ENCODE measurements around the gene INPP5A.
"Not testable (repeated sequence)": the region's sequence is repeated elsewhere in the genome, so short reads cannot be mapped to it uniquely, and the experiment has no call there.

INPP5A gene

GRCh38 chr10:132546567-132547420 is 9.2 kb downstream of the INPP5A start:
- peaks cover 76% of the 10 kb centered on the region for H3K4me1 Mint-ChIP-seq
- no peaks in the 10 kb centered on the region for H3K27me3 Mint-ChIP-seq
- no peaks in the 10 kb centered on the region for H3K36me3 Mint-ChIP-seq
- H3K27ac Mint-ChIP-seq: no peak overlapping the region
- peak overlapping the region; percentile 55 for H3K4me3 Mint-ChIP-seq
- no peaks in the 10 kb centered on the region for H3K9me3 Mint-ChIP-seq

DNA sequence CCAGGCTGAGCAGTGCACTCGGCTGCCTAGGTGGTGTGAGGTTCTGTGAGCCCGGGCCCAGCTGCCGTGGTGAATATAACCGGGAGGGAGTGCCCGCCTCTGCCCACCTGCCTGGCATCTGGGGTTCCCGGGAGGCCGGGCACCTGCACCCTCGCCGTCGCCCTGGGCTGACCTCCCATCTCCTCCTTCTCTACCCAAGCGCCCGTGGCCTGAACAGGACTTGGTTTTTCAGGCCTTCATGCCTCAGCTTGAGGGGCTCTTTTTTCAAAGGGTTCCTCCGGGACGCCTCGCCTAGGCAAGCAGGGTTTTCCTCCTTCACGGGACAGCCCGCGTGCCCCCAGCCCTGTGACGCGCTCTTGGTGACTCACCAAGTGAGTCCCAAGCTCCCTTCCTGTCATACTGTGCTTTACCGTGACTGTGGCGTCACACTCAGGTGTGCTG is 9.9 kb downstream of the INPP5A start:
- no peaks in the 10 kb centered on the region for H3K36me3 Mint-ChIP-seq
- no peak overlapping the region for H3K4me3 Mint-ChIP-seq
- no peak overlapping the region for H3K27ac Mint-ChIP-seq
- H3K9me3 Mint-ChIP-seq: no peaks in the 10 kb centered on the region
- no peaks in the 10 kb centered on the region for H3K27me3 Mint-ChIP-seq
- peaks cover 70% of the 10 kb centered on the region for H3K4me1 Mint-ChIP-seq

DNA sequence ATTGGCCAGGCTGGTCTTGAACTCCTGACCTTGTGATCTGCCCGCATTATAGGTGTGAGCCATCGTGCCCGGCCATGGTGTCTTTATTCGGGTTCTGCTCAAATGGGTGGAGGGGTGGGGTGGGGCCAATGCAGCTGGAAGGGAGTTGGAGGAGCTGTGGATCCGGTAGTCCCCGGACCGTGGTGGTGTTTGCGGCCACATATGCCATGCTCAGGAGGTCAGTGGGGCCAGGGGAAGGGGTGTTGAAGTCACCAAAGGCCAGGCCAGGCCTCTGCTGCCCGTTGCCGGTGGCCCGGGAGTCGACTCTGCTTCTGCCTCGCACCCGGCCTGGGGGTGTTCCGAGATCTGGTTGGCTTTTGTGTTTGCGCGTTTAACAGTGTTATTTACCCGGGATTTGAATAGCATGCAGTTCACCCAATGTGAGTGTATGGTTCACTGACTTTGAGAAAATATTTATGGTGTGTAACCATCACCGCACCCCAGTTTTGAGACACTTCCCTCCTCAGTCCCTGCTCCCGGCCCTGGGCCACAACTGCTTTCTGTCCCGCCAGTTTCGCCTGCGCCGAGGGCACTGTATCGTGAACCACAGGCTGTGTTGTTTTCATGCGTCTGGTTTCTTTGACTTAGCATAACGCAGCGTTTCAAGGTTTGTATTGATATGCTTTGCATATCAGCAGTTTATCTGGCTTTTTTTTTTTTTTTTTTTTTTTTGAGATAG is 10.7 kb downstream of the INPP5A start:
- Mint-ChIP-seq H3K4me1 (peaks cover 61% of the 10 kb centered on the region), H3K9me3 (no peaks in the 10 kb centered on the region), H3K36me3 (no peaks in the 10 kb centered on the region), H3K27me3 (no peaks in the 10 kb centered on the region), H3K4me3 (peak overlapping the region; percentile 19), H3K27ac (no peak overlapping the region)

- Mint-ChIP-seq H3K36me3 (no peaks in the 10 kb centered on the region), H3K4me3 (no peak overlapping the region), H3K9me3 (no peaks in the 10 kb centered on the region), H3K27me3 (no peaks in the 10 kb centered on the region), H3K4me1 (peaks cover 55% of the 10 kb centered on the region), H3K27ac (no peak overlapping the region)
These were observed 11.3 kb downstream of the INPP5A start for GRCh38 chr10:132548869-132549268.

DNA sequence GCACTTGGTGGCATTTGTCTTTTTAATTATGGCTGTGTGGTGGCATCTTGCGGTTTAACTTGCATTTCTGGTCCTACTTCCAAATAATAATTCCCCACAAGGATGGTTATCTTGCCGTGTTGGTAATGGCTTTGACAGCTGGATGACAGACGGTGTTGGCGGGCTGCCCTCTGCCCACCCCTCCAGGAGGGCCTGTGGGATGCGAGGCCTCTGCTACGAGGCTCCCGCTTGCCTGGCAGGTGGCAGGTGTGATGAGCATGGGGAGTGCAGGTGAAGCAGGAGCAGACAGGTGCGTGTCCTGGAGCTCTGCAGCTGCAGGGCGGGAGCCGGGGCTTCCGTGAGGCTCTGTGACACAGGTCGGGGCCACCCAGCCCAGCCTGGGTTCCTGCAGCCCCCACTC is 11.8 kb downstream of the INPP5A start:
- no peaks in the 10 kb centered on the region for H3K9me3 Mint-ChIP-seq
- no peaks in the 10 kb centered on the region for H3K27me3 Mint-ChIP-seq
- H3K27ac Mint-ChIP-seq: no peak overlapping the region
- H3K4me3 Mint-ChIP-seq: no peak overlapping the region
- H3K36me3 Mint-ChIP-seq: no peaks in the 10 kb centered on the region
- H3K4me1 Mint-ChIP-seq: peaks cover 50% of the 10 kb centered on the region

DNA sequence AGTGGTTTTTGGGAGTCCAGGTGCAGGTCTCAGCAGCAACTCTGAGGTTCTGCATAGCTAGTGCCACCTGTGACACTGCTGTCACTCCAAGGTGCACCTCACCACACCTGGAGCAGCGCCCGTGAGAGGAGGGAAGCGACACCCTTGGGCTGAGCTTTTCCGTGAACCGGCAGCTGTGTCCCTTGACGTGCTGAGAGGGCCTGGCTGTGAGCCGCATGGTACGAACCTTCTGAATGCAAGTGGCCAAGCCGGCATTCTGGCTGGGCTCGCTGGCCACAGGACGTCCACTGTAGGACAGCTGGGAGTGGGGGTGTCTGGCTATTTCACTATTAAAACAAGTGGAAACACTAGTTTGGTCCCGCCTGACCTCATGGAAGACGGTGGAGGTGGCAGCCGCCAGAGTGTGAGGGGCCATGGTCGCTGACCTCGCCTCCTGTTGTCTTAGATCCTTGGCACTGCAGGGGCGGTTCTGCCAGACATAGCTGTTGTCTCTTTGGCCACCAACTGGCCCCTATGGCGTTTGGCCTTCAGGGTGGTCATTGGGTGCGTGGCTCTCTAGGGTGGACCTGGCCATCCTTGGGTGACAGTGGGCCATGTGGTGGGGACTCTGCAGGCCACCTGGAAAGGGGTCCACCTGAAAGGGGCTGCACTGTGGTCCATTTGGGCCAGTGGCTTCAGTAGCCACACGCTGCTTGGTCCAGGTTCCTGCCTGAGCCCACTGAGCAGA is 12.9 kb downstream of the INPP5A start:
- Mint-ChIP-seq H3K27me3 (no peaks in the 10 kb centered on the region), H3K4me1 (peaks cover 42% of the 10 kb centered on the region), H3K9me3 (no peaks in the 10 kb centered on the region), H3K4me3 (peak overlapping the region; percentile 71), H3K36me3 (no peaks in the 10 kb centered on the region), H3K27ac (peak overlapping the region; percentile 35)

- Mint-ChIP-seq H3K4me1 (peaks cover 38% of the 10 kb centered on the region), H3K27ac (peak overlapping the region; percentile 65), H3K9me3 (no peaks in the 10 kb centered on the region), H3K36me3 (no peaks in the 10 kb centered on the region), H3K27me3 (no peaks in the 10 kb centered on the region), H3K4me3 (peak overlapping the region; percentile 71)
These were observed 13.7 kb downstream of the INPP5A start for GRCh38 chr10:132551093-132551807.

DNA sequence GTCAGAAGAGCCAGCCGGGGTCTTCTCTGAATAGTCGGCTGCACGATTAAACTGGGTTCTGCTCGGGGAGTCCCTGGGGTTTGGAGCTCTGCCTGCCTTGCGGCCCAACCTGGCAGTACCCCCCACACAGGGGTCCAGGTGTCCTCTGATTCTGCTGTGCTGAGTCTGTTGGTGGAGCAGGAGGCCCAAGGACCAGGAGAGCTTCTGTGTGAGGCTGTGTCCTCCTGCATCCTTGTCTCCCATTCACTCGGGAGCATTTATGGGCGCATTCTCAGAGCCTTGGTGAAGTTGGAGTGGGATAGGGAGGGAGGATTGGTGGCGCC is 14.2 kb downstream of the INPP5A start:
- peaks cover 38% of the 10 kb centered on the region for H3K4me1 Mint-ChIP-seq
- H3K27ac Mint-ChIP-seq: no peak overlapping the region
- H3K27me3 Mint-ChIP-seq: no peaks in the 10 kb centered on the region
- peak overlapping the region; percentile 71 for H3K4me3 Mint-ChIP-seq
- H3K9me3 Mint-ChIP-seq: no peaks in the 10 kb centered on the region
- no peaks in the 10 kb centered on the region for H3K36me3 Mint-ChIP-seq

DNA sequence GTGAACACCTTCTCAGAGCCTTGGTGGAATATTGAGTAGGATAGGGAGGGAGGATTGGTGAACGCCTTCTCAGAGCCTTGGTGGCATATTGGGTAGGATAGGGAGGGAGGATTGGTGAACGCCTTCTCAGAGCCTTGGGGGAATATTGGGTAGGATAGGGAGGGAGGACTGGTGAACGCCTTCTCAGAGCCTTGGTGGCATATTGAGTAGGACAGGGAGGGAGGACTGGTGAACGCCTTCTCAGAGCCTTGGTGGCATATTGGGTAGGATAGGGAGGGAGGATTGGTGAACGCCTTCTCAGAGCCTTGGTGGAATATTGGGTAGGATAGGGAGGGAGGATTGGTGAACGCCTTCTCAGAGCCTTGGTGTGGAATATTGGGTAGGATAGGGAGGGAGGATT is 15.0 kb downstream of the INPP5A start:
- H3K4me1 Mint-ChIP-seq: peaks cover 38% of the 10 kb centered on the region
- H3K27ac Mint-ChIP-seq, H3K27me3 Mint-ChIP-seq, H3K4me3 Mint-ChIP-seq, H3K36me3 Mint-ChIP-seq, H3K9me3 Mint-ChIP-seq: not testable (repeated sequence)

DNA sequence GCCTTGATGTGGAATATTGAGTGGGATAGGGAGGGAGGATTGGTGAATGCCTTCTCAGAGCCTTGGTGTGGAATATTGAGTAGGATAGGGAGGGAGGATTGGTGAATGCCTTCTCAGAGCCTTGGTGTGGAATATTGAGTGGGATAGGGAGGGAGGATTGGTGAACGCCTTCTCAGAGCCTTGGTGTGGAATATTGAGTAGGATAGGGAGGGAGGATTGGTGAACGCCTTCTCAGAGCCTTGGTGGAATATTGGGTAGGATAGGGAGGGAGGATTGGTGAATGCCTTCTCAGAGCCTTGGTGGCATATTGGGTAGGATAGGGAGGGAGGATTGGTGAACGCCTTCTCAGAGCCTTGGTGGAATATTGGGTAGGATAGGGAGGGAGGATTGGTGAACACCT is 16.0 kb downstream of the INPP5A start:
- not testable (repeated sequence) for H3K36me3 Mint-ChIP-seq, H3K9me3 Mint-ChIP-seq, H3K4me3 Mint-ChIP-seq, H3K27ac Mint-ChIP-seq, H3K27me3 Mint-ChIP-seq
- H3K4me1 Mint-ChIP-seq: peaks cover 31% of the 10 kb centered on the region

GRCh38 chr10:132554053-132554990 is 16.7 kb downstream of the INPP5A start:
- H3K4me3 Mint-ChIP-seq: no peak overlapping the region
- peaks cover 31% of the 10 kb centered on the region for H3K4me1 Mint-ChIP-seq
- H3K27ac Mint-ChIP-seq: no peak overlapping the region
- H3K36me3 Mint-ChIP-seq: peaks cover under 1% of the 10 kb centered on the region
- no peaks in the 10 kb centered on the region for H3K27me3 Mint-ChIP-seq
- H3K9me3 Mint-ChIP-seq: no peaks in the 10 kb centered on the region

- Mint-ChIP-seq H3K27ac (no peak overlapping the region), H3K4me1 (peaks cover 37% of the 10 kb centered on the region), H3K4me3 (no peak overlapping the region), H3K9me3 (no peaks in the 10 kb centered on the region), H3K27me3 (no peaks in the 10 kb centered on the region), H3K36me3 (peaks cover 1% of the 10 kb centered on the region)
These were observed 17.5 kb downstream of the INPP5A start for GRCh38 chr10:132554991-132555647.

GRCh38 chr10:132555648-132556575 is 18.3 kb downstream of the INPP5A start:
- H3K27me3 Mint-ChIP-seq: no peaks in the 10 kb centered on the region
- H3K27ac Mint-ChIP-seq: no peak overlapping the region
- H3K4me1 Mint-ChIP-seq: peaks cover 40% of the 10 kb centered on the region
- H3K9me3 Mint-ChIP-seq: no peaks in the 10 kb centered on the region
- H3K36me3 Mint-ChIP-seq: peaks cover 1% of the 10 kb centered on the region
- H3K4me3 Mint-ChIP-seq: no peak overlapping the region
